Subcutaneous abdominal adipose tissue (tissue), 5 donors: Measurements from ENCODE around the gene FARSA.
"Not testable (repeated sequence)": the region's sequence is repeated elsewhere in the genome, so short reads cannot be mapped to it uniquely, and the experiment has no call there.

Experiments used
- H3K27ac ChIP-seq: one replicate; pipeline ENCODE4 v1.7.0; 2013; ENCODE audit warnings: low read depth, mild to moderate bottlenecking, inconsistent platforms, low read length, moderate library complexity
- H3K27me3 ChIP-seq, 5 donors: one replicate each; pipeline ENCODE4 v1.7.0; 2013; ENCODE audit warnings: low read length in 5 of 5, inconsistent platforms in 1 of 5; ENCODE audit not compliant: control insufficient read depth in 5 of 5, insufficient read depth in 4 of 5
- H3K36me3 ChIP-seq, 5 donors: one replicate each; pipeline ENCODE4 v1.7.0; 2013; ENCODE audit warnings: low read length in 5 of 5; ENCODE audit not compliant: control insufficient read depth in 5 of 5, insufficient read depth in 5 of 5
- H3K4me1 ChIP-seq, 5 donors: one replicate each; pipeline ENCODE4 v1.7.0; 2013; ENCODE audit warnings: low read length in 5 of 5, mild to moderate bottlenecking in 3 of 5, moderate library complexity in 1 of 5; ENCODE audit not compliant: control insufficient read depth in 5 of 5, insufficient read depth in 5 of 5
- H3K4me3 ChIP-seq, 5 donors: one replicate each; pipeline ENCODE4 v1.7.0; 2013; ENCODE audit warnings: low read length in 5 of 5, low read depth in 1 of 5
- H3K9ac ChIP-seq, 5 donors: one replicate each; pipeline ENCODE4 v1.7.0; 2013; ENCODE audit warnings: low read length in 5 of 5, mild to moderate bottlenecking in 4 of 5, moderate library complexity in 3 of 5
- H3K9me3 ChIP-seq, 5 donors: one replicate each; pipeline ENCODE4 v1.7.0; 2013; ENCODE audit warnings: low read length in 5 of 5; ENCODE audit not compliant: control insufficient read depth in 5 of 5
- donor health status: healthy.
- donor health status: healthy.
- donor health status: healthy.
- donor health status: healthy.
- donor health status: healthy.

FARSA gene

GRCh38 chr19:12891553-12892021 is 41.9 kb downstream of the FARSA start:
- peak overlapping the region; percentile 76 to 97 (median 88) for H3K4me3 ChIP-seq
- H3K4me1 ChIP-seq = peaks cover 0 to 19% (median 17%) of the 10 kb centered on the region in 5 donors
- no peaks in the 10 kb centered on the region for H3K9me3 ChIP-seq
- peaks cover 0 to 29% (median 25%) of the 10 kb centered on the region in 5 donors for H3K36me3 ChIP-seq
- H3K27ac ChIP-seq = peak overlapping the region; percentile 37
- peaks cover 0 to 6% (median 0%) of the 10 kb centered on the region in 5 donors for H3K27me3 ChIP-seq
- peak overlapping the region in 4 of 5 donors; percentile 72 to 90 (median 81) for H3K9ac ChIP-seq

GRCh38 chr19:12890787-12891552 is 42.5 kb downstream of the FARSA start, which contains the start of gene GCDH:
GCDH (plus strand) TSS chr19:12891160; CDS start chr19:12891305, 145 bp downstream.
- Histone ChIP-seq H3K9me3 (no peaks in the 10 kb centered on the region), H3K4me3 (peak within 1 kb of the TSS; percentile 76 to 97 (median 88)), H3K9ac (peak within 1 kb of the TSS; percentile 38 to 90 (median 73)), H3K27me3 (peaks cover 0 to 11% (median under 1%) of the 10 kb centered on the region in 5 donors), H3K4me1 (peaks cover 0 to 20% (median 17%) of the 10 kb centered on the region in 5 donors), H3K27ac (peak within 1 kb of the TSS; percentile 37), H3K36me3 (peaks cover 0 to 22% (median 18%) of the 10 kb centered on the region in 5 donors)

GRCh38 chr19:12890299-12890786 is 43.2 kb downstream of the FARSA start:
- peak overlapping the region; percentile 37 for H3K27ac ChIP-seq
- H3K9me3 ChIP-seq, H3K9ac ChIP-seq: not testable (repeated sequence)
- H3K4me1 ChIP-seq = peaks cover 0 to 26% (median 23%) of the 10 kb centered on the region in 5 donors
- H3K4me3 ChIP-seq = peak overlapping the region; percentile 37 to 94 (median 56)
- H3K36me3 ChIP-seq = peaks cover 0 to 20% (median 18%) of the 10 kb centered on the region in 5 donors
- H3K27me3 ChIP-seq = peaks cover 0 to 15% (median 2%) of the 10 kb centered on the region in 5 donors

DNA sequence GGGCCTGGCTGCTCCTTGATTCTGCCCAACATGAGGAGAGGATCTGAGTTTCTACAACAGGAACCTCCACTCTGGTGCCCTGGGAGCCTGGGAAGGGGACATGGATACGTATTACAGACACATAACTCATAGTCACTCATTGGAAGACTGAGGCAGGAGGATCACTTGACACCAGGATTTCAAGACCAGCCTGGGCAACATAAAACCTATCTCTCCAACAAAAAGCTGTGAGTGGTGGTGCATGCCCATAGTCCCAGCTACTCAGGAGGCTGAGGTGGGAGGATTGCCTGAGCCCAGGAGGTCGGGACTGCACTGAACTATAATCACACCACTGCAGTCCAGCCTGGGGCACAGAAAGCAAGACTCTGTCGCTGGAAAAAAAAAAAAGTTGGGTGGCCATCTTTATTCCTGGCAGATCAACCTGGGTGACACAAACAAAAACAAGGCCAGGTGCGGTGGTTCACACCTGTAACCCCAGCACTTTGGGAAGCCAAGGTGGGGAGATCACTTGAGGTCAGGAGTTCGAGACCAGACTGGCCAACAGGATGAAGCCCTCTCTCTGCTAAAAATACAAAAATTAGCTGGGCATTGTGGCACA is 45.4 kb downstream of the FARSA start:
- peaks cover 0 to under 1% (median 0%) of the 10 kb centered on the region in 5 donors for H3K36me3 ChIP-seq
- H3K9ac ChIP-seq = no peak overlapping the region
- H3K27me3 ChIP-seq = peaks cover 6 to 26% (median 9%) of the 10 kb centered on the region in 5 donors
- no peak overlapping the region for H3K4me3 ChIP-seq
- peaks cover 5 to 17% (median 10%) of the 10 kb centered on the region in 5 donors for H3K9me3 ChIP-seq
- H3K27ac ChIP-seq = no peak overlapping the region
- H3K4me1 ChIP-seq = peaks cover 0 to 33% (median 30%) of the 10 kb centered on the region in 5 donors

DNA sequence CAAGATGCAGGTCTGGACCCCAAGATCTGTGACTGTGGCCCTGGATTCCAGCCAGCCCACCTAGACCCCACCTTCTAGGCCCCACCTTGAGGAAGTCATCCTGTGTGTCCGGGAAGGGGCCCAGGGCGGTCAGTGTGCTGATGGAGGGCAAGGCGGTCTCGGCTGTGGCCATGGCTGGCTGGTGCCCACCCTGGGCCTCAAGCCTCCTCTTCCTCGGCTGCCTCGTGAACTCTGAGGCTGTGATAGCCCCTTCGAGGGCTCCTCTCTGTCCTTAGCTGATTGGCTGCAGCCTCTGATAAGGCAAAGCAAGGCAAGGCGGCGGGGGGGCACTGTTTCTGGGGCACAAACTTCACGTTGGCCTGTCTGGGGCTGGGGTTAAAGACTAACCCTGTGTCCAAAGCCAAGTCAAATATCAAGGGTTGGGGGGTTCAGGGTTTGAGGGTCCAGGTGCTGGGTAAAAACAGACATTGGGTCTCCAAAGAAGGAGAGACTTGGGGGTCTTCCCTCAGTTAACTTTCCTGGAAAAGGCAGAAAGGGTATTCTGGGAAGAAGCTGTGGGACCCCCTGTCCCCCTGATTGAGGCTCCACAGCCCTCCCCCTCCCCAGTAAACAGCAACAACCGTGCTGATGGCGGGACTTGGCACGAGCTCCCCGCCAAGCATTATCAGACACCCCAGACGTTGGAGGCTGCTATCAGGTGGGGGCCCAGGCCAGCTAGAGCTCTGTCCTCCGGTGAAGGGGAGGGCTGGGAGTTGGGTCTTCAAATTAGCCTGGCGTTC is 46.4 kb downstream of the FARSA start, which contains the start of gene KLF1:
TSS of gene KLF1 (minus strand) at position 233 of the 779 bp plus-strand sequence. CDS start at position 172, 61 bp downstream.
- no peak within 1 kb of the TSS for H3K27ac ChIP-seq
- peak within 1 kb of the TSS in 1 of 5 donors; percentile 62 for H3K4me3 ChIP-seq
- peaks cover 5 to 17% (median 10%) of the 10 kb centered on the region in 5 donors for H3K9me3 ChIP-seq
- H3K27me3 ChIP-seq = peaks cover 6 to 26% (median 9%) of the 10 kb centered on the region in 5 donors
- H3K36me3 ChIP-seq = no peaks in the 10 kb centered on the region
- H3K4me1 ChIP-seq = peaks cover 0 to 32% (median 30%) of the 10 kb centered on the region in 5 donors
- no peak within 1 kb of the TSS for H3K9ac ChIP-seq

DNA sequence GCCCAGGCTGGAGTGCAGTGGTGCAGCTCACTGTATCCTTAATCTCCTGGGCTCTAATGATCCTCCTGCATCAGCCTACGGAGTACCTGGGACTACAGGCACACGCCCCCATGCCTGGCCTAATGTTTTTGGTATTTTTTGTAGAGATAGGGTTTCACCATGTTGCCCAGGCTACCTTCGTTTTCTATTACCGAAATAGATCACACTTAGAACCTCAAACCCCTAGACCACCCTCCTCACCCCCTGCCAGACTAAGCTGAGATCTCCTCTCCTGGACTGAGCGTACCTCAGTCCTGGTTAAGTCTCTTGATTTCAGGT is 46.9 kb downstream of the FARSA start:
- Histone ChIP-seq H3K4me3 (no peak overlapping the region), H3K27ac (no peak overlapping the region), H3K27me3 (peaks cover 6 to 26% (median 9%) of the 10 kb centered on the region in 5 donors), H3K9ac (no peak overlapping the region), H3K9me3 (peaks cover 5 to 17% (median 10%) of the 10 kb centered on the region in 5 donors), H3K4me1 (peaks cover 0 to 27% (median 24%) of the 10 kb centered on the region in 5 donors), H3K36me3 (no peaks in the 10 kb centered on the region)

DNA sequence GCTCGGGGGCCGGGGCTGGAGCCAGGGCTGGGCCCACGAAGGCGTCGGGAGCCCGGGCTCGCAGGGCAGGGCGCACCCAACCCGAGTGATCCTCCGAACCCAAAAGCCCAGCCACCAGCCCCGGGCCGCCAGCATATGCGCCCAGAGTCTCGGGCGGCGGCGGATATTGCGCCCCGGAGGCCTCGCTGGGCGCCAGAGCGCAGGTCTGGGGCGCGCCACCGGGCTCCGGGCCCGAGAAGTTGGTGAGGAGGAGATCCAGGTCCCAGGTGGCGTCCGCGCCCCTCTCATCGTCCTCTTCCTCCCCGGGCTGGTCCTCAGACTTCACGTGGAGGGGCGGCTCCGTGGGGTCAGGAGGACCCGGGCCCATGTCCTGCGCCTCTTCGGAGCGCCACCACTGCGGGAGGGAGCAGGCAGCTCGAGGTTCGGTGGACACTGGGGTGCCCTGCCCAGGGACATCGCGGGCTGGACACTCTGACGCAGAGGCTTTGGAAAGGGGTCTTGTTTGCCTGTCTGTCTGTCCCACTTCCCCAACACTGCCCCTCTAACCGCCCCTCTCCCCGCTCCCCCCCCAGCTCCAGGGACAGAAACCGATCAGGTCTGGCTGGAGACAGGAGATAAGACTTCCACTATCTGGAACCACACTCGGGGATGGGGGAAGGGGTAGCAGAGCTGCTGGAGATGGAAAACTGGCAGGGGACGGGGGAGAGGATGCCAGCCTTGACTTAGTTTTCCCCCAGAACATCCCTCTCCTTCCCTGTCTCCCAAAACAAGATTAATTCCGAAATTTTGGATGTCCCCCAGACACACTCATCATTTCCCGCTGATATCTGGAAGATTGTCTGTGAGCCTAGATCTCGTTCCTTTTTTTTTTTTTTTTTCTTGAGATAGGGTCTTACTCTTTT is 47.5 kb downstream of the FARSA start:
- Histone ChIP-seq H3K4me3 (peak overlapping the region in 2 of 5 donors; percentile 38 to 62), H3K36me3 (no peaks in the 10 kb centered on the region), H3K9ac (no peak overlapping the region), H3K27ac (no peak overlapping the region), H3K27me3 (peaks cover 6 to 26% (median 9%) of the 10 kb centered on the region in 5 donors), H3K9me3 (peaks cover 5 to 17% (median 10%) of the 10 kb centered on the region in 5 donors), H3K4me1 (peaks cover 0 to 25% (median 22%) of the 10 kb centered on the region in 5 donors)

- Histone ChIP-seq H3K9ac (no peak overlapping the region), H3K27ac (no peak overlapping the region), H3K36me3 (no peaks in the 10 kb centered on the region), H3K4me3 (peak overlapping the region in 3 of 5 donors; percentile 26 to 62 (median 38)), H3K9me3 (peaks cover 5 to 17% (median 10%) of the 10 kb centered on the region in 5 donors), H3K27me3 (peaks cover 6 to 26% (median 9%) of the 10 kb centered on the region in 5 donors), H3K4me1 (peaks cover 0 to 28% (median 25%) of the 10 kb centered on the region in 5 donors)
Observed at GRCh38 chr19:12884926-12885748, 48.4 kb downstream of the FARSA start.
